Right kidney (tissue), 1 donor: ENCODE measurements around the gene NUCB1.

Experiments
- DNase-seq: peaks from one replicate; pipeline ENCODE4 v3.0.0-alpha.2; 2016

NUCB1 gene

GRCh38 chr19:48962029-48962848 lies 62.1 kb downstream of the NUCB1 start:
- DNase-seq, result peak; percentile 49

- DNase-seq, result no peak
Observed at GRCh38 chr19:48962849-48963165, 62.7 kb downstream of the NUCB1 start.

GRCh38 chr19:48963371-48964204 lies 63.5 kb downstream of the NUCB1 start:
- DNase-seq, result peak; percentile 79

GRCh38 chr19:48964205-48965039 lies 64.3 kb downstream of the NUCB1 start:
- peak; percentile 75 for DNase-seq

GRCh38 chr19:48965040-48965805 lies 65.1 kb downstream of the NUCB1 start, which contains the start of gene FTL:
TSS of gene FTL (plus strand) at chr19:48965309. CDS start at chr19:48965508, 199 bp downstream.
- peak; percentile 97 for DNase-seq

- DNase-seq, result no peak
Observed at GRCh38 chr19:48965806-48966540, 65.9 kb downstream of the NUCB1 start.

GRCh38 chr19:48966541-48967345 lies 66.6 kb downstream of the NUCB1 start:
- DNase-seq, result no peak

- no peak for DNase-seq
Observed at GRCh38 chr19:48967346-48968178, 67.5 kb downstream of the NUCB1 start.

GRCh38 chr19:48968179-48968661 lies 68.1 kb downstream of the NUCB1 start:
- DNase-seq, result no peak

- no peak for DNase-seq
Observed at GRCh38 chr19:48968813-48969218, 68.7 kb downstream of the NUCB1 start.

- no peak for DNase-seq
Observed at GRCh38 chr19:48969276-48970138, 69.4 kb downstream of the NUCB1 start.

GRCh38 chr19:48970139-48970766 lies 70.1 kb downstream of the NUCB1 start:
- no peak for DNase-seq

GRCh38 chr19:48970923-48971395 lies 70.8 kb downstream of the NUCB1 start:
- peak; percentile 69 for DNase-seq
